ENCODE measurements around the gene LRRC8A. TPM values are rescaled to one million over a fixed set of nuclear protein-coding genes. Genes with fewer than 3 reads are reported as not detected.

The LRRC8A gene
- polyA plus RNA-seq, 1 donor (not counting 4 experiments of a cell fraction or from before 2014, with no cell fraction given), result 88.3 TPM

DNA sequence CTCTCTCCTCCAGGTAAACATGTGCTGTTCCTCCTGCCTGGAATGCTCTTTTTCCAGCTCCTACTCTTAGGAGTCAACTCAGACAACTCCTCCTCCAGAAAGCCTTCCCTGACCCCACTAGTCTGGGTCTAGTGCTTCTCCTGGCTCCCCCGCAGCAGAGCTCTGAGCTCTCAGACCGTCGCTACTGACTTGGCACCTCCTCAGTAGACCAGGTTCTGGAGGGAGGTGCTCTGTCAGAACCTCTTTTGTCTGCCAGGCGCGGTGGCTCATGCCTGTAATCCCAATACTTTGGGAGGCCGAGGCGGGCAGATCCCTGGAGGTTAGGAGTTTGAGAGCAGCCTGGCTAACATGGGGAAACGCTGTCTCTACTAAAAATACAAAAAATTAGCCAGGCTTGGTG is 3.4 kb downstream of the LRRC8A start:
- H2AFZ ChIP-seq (ENCODE audit: control insufficient read depth, low read length), result no peak overlapping the region
- peak overlapping the region; percentile 48 for H3K9ac ChIP-seq (ENCODE audit: control insufficient read depth, extremely low read depth, insufficient read depth, low read length)
- H3K4me3 ChIP-seq (ENCODE audit: control insufficient read depth in 2 of 3, extremely low read depth in 1 of 3, insufficient read depth in 2 of 3, low read depth in 1 of 3, low read length in 3 of 3), result peak overlapping the region; percentile 92 to 100 (median 99)
- H3K4me2 ChIP-seq (ENCODE audit: control insufficient read depth, extremely low read depth, insufficient read depth, low read depth, low read length), result peak overlapping the region; percentile 100
- H3K4me1 ChIP-seq (ENCODE audit: control insufficient read depth, extremely low read depth, insufficient read depth, low read length), result peaks cover 66% of the 10 kb centered on the region
- peaks cover 78% of the 10 kb centered on the region for H3K79me2 ChIP-seq (ENCODE audit: control insufficient read depth, insufficient read depth, low read length)
- H3K27ac ChIP-seq (ENCODE audit: control insufficient read depth, insufficient read depth, low read length), result peak overlapping the region; percentile 13
- peaks cover 24 to 32% of the 10 kb centered on the region in 2 experiments for H3K36me3 ChIP-seq (ENCODE audit: control insufficient read depth in 2 of 2, extremely low read depth in 1 of 2, insufficient read depth in 2 of 2, low read length in 2 of 2)
- DNase-seq (ENCODE audit: low read depth, low spot score), result no peak
- FAIRE-seq, result no peak
- dilution Hi-C loops (cut with MboI; ENCODE audit: extremely low pct_ligation_motif_present, low sequenced_read_pairs), result no loop called here
- peaks cover 5% of the 10 kb centered on the region for H4K20me1 ChIP-seq (ENCODE audit: control insufficient read depth, extremely low read depth, insufficient read depth, low read length)
- no peaks in the 10 kb centered on the region for H3K27me3 ChIP-seq (ENCODE audit: control insufficient read depth, extremely low read depth, insufficient read depth, low read length)
- TF ChIP-seq, protein P1, sequence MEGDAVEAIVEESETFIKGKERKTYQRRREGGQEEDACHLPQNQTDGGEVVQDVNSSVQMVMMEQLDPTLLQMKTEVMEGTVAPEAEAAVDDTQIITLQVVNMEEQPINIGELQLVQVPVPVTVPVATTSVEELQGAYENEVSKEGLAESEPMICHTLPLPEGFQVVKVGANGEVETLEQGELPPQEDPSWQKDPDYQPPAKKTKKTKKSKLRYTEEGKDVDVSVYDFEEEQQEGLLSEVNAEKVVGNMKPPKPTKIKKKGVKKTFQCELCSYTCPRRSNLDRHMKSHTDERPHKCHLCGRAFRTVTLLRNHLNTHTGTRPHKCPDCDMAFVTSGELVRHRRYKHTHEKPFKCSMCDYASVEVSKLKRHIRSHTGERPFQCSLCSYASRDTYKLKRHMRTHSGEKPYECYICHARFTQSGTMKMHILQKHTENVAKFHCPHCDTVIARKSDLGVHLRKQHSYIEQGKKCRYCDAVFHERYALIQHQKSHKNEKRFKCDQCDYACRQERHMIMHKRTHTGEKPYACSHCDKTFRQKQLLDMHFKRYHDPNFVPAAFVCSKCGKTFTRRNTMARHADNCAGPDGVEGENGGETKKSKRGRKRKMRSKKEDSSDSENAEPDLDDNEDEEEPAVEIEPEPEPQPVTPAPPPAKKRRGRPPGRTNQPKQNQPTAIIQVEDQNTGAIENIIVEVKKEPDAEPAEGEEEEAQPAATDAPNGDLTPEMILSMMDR (optimal IDR thresholded peaks at IDR 0.05 in 1 of 3, IDR thresholded peaks at IDR 0.05 in 1 of 3, conservative IDR thresholded peaks at IDR 0.05 in 1 of 3; ENCODE audit: extremely low read depth in 1 of 3, insufficient read depth in 2 of 3, low read length in 3 of 3), result no peak
- TF ChIP-seq EZH2 (IDR thresholded peaks at IDR 0.05; ENCODE audit: low read length), result no peak
- no peaks in the 10 kb centered on the region for H3K9me3 ChIP-seq (ENCODE audit: control insufficient read depth, low read depth, low read length)
- H3K9me1 ChIP-seq (ENCODE audit: control insufficient read depth, extremely low read depth, insufficient read depth, low read length), result peaks cover 4% of the 10 kb centered on the region

DNA sequence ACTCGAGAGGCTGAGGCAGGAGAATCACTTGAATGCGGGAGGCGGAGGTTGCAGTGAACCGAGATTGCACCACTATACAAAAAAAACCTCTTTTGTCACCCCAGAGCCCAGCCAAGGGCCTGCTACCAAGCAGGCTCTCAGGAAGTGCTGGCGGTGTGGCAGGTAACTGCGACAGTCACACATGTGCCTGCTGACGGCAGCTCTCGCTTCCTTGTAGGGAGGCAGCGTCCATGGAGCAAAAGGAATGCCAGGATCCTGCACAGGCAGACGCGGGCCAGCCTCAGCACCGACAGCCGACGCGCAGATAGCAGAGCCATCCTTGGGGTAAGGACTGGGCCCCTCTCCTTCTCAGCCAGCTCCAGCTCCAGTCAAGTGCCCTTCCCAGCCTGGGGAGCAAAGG is 3.9 kb downstream of the LRRC8A start:
- Histone ChIP-seq H3K27ac (ENCODE audit: control insufficient read depth, insufficient read depth, low read length) (no peak overlapping the region), H3K27me3 (ENCODE audit: control insufficient read depth, extremely low read depth, insufficient read depth, low read length) (no peaks in the 10 kb centered on the region), H3K4me1 (ENCODE audit: control insufficient read depth, extremely low read depth, insufficient read depth, low read length) (peaks cover 64% of the 10 kb centered on the region), H3K79me2 (ENCODE audit: control insufficient read depth, insufficient read depth, low read length) (peaks cover 75% of the 10 kb centered on the region), H3K9ac (ENCODE audit: control insufficient read depth, extremely low read depth, insufficient read depth, low read length) (no peak overlapping the region), H3K4me3 (ENCODE audit: control insufficient read depth in 2 of 3, extremely low read depth in 1 of 3, insufficient read depth in 2 of 3, low read depth in 1 of 3, low read length in 3 of 3) (no peak overlapping the region), H3K9me3 (ENCODE audit: control insufficient read depth, low read depth, low read length) (no peaks in the 10 kb centered on the region), H2AFZ (ENCODE audit: control insufficient read depth, low read length) (no peak overlapping the region), H3K4me2 (ENCODE audit: control insufficient read depth, extremely low read depth, insufficient read depth, low read depth, low read length) (peak overlapping the region; percentile 100), H4K20me1 (ENCODE audit: control insufficient read depth, extremely low read depth, insufficient read depth, low read length) (peaks cover 5% of the 10 kb centered on the region), H3K9me1 (ENCODE audit: control insufficient read depth, extremely low read depth, insufficient read depth, low read length) (peaks cover 4% of the 10 kb centered on the region), H3K36me3 (ENCODE audit: control insufficient read depth in 2 of 2, extremely low read depth in 1 of 2, insufficient read depth in 2 of 2, low read length in 2 of 2) (peaks cover 24 to 32% of the 10 kb centered on the region in 2 experiments)
- DNase-seq (ENCODE audit: low read depth, low spot score) (no peak), FAIRE-seq (no peak)
- TF ChIP-seq, protein P1 (optimal IDR thresholded peaks at IDR 0.05 in 1 of 3, IDR thresholded peaks at IDR 0.05 in 1 of 3, conservative IDR thresholded peaks at IDR 0.05 in 1 of 3; ENCODE audit: extremely low read depth in 1 of 3, insufficient read depth in 2 of 3, low read length in 3 of 3), result no peak
- no peak for TF ChIP-seq EZH2 (IDR thresholded peaks at IDR 0.05; ENCODE audit: low read length)
- dilution Hi-C loops (cut with MboI; ENCODE audit: extremely low pct_ligation_motif_present, low sequenced_read_pairs), result no loop called here
